Fibroblast of skin of right biceps (primary cell): ENCODE data around the gene TSC1.

ENCODE experiments used
- DNase-seq: peaks from one replicate; pipeline ENCODE4 v3.0.0-alpha.2; 2013

Gene TSC1

DNA sequence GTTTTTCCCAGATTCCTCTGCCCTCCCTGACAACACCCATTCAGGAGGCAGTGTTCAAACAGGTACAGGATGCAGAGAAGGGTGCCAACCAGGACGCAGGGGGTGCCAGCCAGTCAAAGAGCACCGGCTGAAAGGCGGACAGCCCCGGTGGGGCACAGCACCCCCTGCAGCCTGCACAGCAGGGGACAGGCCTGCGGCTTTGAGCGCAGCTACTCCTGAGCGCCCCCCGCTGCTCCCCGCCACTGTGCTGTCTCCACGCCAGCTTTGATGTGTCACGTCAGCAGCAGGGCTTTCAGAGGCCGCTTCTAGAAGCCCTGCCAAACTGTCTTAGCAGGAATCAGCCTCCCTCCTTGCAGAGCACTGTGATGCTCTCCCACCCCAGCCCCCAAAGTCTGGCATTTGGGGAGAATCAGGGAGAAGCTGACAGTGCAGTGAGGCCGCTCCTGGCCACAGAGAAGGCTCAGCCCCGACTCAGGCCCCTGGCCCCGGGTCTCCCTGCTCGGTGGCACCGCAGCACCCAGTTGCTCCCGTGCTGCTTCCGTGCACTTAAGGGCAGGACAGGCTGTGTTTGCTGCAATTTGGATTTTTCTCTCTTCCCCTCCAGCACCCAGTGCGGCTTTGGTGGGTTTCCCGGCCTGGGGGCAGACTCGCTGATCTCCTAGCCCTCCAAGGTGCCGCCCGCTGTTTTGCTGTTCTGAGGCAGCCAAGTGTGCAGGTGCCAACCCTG, 86.6 kb downstream of the TSC1 start:
- peak; percentile 67 for DNase-seq

DNA sequence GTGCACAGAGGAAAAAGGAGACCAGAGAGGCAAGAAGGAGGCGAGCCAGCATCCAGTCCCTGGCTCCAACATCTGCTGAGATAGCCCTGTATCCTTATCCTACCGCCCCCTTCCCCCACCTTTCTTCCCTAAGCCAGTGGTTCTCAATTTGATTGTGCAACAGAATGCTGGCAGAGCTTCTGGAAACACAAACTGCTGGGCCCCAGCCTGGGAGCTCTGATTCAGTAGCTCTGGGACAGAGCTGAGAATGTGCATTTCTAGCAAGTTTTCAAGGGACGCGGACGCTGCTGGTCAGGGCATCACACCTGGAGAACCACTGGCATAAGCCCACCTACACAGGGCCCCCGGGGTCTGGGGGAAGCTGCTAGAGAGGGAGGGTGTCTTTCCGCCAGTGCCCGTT, 87.4 kb downstream of the TSC1 start:
- peak; percentile 77 for DNase-seq

DNA sequence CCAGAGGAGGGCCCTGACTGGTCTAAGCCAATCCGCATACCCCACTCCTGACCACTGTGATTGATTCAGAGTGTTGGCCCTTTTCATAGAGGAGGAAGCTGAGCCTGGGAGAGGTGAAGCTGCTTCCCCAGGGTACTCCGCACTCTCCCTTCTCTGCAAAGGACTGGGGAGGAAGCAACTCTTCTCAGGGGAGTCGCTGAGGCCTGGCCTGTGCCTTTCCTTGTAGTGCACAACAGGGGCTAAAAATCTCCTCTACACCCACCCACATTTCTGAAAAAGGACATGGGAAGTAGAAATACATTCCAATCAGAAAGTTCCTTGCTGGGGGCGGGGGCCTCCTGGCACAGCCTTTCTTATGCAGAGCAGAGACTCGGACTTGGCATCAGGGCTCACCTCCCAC, 88.5 kb downstream of the TSC1 start:
- DNase-seq = no peak

DNA sequence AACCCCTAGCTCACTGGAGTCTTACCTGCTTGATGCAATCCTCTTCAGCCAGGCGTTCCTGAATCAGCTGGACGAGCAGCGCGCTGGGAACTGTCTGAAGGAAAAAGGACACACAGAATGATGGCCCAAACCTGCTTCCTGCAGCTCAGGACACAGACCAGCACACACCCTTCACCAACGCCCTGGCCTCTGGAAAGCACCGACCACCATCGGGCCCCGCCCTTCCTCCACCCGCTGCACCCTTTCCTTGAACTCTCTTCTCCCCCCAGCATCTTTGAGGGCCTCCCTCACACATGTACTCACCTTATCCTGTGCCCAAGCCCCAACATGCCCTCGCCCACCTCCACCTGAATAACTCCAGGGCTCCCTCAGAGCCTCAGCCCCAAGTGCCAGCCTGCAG, 89.6 kb downstream of the TSC1 start:
- DNase-seq = no peak

DNA sequence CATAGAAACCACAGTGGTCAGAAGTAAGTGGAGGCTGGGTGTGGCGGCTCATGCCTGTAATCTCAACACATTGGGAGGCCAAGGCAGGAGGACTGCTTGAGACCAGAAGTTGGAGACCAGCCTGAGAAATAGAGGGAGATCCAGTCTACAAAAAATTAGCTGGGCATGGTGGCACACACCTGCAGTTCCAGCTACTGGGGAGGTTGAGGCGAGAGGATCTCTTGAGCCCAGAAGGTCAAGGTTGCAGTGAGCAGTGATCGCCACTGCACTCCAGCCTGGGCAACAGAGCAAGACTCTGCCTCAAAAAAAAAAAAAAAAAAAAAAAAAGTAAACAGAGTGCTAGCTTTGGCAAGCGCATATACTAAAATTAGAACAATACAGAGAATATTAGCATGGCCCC, 90.9 kb downstream of the TSC1 start:
- no peak for DNase-seq

DNA sequence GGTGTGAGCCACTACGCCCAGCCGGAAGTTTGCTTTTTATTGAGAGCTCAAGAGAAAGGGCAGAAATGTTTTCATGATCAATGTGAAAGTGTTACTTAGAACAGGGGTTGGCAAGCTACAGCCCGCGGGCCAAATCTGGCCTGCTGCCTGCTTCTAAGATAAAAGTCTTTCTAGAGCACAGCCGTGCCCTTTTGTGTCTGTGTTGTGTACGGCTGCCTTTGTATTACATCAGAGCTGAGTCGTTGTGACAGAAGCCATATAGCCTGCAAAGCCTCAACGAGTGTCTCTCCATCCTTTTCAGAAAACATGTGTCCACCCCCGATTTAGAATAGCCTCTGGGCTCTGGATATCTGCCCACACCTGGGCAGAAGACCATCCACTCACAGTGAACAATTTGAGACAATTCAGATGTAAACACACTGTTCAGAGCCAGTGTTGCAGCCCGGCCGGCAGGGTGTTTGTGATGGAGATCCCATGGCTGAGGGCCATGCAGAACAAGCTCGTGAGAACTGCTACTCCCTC, 95.2 kb downstream of the TSC1 start:
- no peak for DNase-seq

DNA sequence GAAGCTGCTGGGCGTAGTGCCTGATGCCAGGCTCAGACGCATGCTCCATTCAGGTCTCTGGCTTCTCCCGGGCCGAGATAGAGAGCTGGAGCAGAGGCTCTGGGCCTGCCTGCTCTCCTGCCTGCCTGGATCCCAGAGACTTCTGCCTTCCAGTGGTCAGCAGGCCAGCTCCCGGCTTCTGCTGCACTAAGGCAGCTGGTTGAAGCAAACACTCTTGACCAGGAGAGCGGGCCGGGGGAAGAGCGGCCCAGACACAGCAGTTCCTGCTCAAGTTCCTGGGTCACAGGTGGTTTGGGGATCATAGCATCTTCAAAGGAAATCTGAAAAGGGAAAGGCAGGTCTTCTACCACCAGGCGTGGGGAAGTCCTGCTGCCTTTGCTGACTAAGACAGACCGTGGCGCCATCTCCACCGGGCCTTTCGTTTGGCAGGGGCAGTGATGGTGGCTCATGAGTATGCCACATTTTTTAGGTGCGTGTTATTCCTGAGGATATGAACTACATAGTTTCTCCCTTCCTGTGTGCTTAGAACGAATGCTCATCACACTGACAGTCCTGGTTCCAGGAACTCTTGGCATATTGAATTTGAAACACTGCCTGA, 97.4 kb downstream of the TSC1 start:
- DNase-seq = no peak

DNA sequence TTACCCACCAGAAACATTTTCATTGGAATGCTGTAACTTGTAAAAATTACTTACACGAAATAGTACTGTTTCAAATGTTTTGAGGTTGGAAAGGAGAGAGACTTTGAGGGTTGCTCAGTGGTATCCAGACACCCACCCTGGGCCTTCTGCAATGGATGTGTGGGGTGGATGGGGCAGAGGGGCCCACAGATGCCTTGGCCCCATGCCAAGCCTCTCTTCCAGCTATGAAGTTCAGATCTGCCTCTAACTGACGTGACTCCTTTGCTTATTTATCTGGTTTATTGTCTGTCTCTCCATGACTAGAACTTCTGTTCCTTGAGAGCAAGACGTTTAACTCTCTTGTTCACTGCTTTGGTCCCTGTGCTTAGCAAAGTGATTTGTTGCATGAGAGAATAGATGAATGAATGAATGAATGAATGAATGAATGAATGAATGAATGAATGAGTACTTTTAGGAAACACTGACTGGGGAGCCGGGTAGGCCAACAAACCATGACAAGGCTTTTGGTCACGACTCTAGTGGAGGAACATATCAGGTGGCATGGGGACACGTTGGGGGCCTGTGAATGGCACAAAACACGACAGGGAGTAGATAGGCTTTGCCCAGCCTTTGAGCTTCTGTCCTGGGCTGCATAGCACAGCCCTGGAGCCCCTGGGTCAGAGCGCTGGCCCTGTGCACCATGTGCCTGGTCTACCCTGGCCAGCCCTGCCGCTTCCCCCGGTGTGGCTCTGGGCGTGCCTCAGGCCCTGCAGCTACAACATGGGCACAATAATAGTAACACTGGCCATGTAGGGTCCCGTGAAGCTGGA, 98.1 kb downstream of the TSC1 start:
- DNase-seq = no peak

DNA sequence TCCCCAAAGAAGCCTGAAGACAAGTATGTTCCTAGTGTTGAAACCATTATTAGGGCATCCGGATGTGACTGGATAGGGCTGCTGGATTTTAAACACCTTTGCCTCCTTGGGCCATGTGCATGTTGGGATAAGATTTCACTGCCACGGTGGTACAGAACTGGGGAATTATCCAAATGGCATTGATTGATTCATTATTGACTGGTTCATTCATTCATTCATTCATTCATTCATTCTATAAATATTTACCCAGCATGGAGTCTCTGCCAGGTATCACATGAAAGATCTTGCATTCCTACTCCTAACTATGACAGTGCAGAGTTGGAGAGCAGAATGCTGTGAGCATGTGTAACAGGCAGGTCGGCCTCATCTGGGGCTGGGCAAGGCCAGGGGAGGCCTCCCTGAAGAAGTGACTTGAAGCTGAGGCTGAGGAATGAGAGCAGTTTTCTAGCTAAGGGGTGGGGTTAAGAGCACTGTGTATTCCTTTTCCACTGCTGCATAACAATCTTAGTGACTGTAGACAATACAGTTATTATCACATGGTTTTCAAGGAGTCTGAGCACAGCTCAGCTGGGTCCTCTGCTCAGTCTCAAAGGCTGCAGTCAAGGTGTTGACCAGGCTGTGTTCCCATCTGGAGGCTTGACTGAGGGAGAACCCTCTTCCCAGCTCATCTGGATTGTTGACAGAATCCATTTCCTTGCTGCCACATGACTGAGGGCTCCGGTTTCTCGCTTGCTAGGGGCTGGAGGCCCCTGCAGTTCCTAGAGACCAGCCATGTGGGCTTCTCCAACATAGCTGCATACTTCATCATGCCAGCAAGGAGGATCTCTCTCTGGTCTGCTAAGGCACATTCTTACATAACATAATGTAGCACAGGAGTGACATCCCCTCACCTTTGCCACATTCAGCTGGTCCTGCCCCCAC, 102.0 kb downstream of the TSC1 start:
- DNase-seq = no peak
